ENCODE data around the gene ELOVL7. TPM values are rescaled to one million over a fixed set of nuclear protein-coding genes. Genes with fewer than 3 reads are reported as not detected.
"Not testable (repeated sequence)": the region's sequence is repeated elsewhere in the genome, so short reads cannot be mapped to it uniquely, and the experiment has no call there.

The ELOVL7 gene
- total and polyA plus RNA-seq, 10 of the 15 experiments (the other 5 are each of a cell fraction or from before 2014, with no cell fraction given): 0.26 to 1.2 (median 0.92) TPM

GRCh38 chr5:60820593-60821487, 23.2 kb downstream of the ELOVL7 start:
- Histone ChIP-seq H3K79me2 (ENCODE audit: control insufficient read depth, insufficient read depth, low read length) (no peaks in the 10 kb centered on the region), H3K4me2 (ENCODE audit: control insufficient read depth, insufficient read depth) (0 out of 2 replicates have a peak overlapping the region, but pooled peaks have one; percentile 17), H2AFZ (ENCODE audit: control insufficient read depth, low read depth, low read length) (no peak overlapping the region), H4K20me1 (ENCODE audit: control insufficient read depth, insufficient read depth) (no peaks in the 10 kb centered on the region), H3K9ac (ENCODE audit: control insufficient read depth, insufficient read depth, low read length) (no peak overlapping the region), H3K9me3 (replicated peaks; ENCODE audit: control insufficient read depth, insufficient read depth, low read length) (peaks cover 5% of the 10 kb centered on the region; the same call in 2 of the 3 replicates), H3K4me3 (no peak overlapping the region), H3K27ac (ENCODE audit: control insufficient read depth, insufficient read depth) (no peak overlapping the region), H3K27me3 (replicated peaks in 1 of 2; ENCODE audit: control insufficient read depth in 2 of 2, insufficient read depth in 2 of 2, low read length in 1 of 2) (no peaks in the 10 kb centered on the region), H3K4me1 (ENCODE audit: control insufficient read depth, insufficient read depth, low read length) (peaks cover 37% of the 10 kb centered on the region), H3K36me3 (ENCODE audit: control insufficient read depth in 2 of 2, insufficient read depth in 2 of 2, low read length in 1 of 2) (no peaks in the 10 kb centered on the region)
- intact Hi-C loops (cut with micrococcal nuclease; ENCODE audit: unreplicated experiment): loop anchor here (5.0 kb wide), 1 partner anchor 124 kb away; no protein-coding TSS in a partner anchor
- ATAC-seq (no peak), DNase-seq (ENCODE audit: low read depth, low spot score) (no peak), FAIRE-seq (no peak)
- ChIA-PET CTCF (interaction anchor here (1.4 kb wide), 1 partner anchor 10 kb away, joined by 3 read pairs; no protein-coding TSS in a partner anchor), SMC1A (ENCODE audit: uncharacterized antibody, unreplicated experiment) (no interaction called here), POLR2A (no interaction called here), RAD21 (ENCODE audit: unreplicated experiment) (no interaction called here)
- WGBS (ENCODE audit: insufficient coverage, insufficient replicate concordance, low lambda C conversion rate, missing lambda C conversion rate): 64% methylated on average over 9 of the region's 9 CpGs
- BruUV-seq (replicated peaks): no TSS peak
- in situ Hi-C loops (cut with MboI): no loop called here
- TF ChIP-seq SPI1 (IDR thresholded peaks at IDR 0.05; ENCODE audit: borderline replicate concordance, insufficient read depth, low read depth, low read length) (0 out of 2 replicates have a peak, but pooled peaks have one; percentile 8), ZNF207 (IDR thresholded peaks at IDR 0.05; ENCODE audit: borderline replicate concordance) (no peak)

DNA sequence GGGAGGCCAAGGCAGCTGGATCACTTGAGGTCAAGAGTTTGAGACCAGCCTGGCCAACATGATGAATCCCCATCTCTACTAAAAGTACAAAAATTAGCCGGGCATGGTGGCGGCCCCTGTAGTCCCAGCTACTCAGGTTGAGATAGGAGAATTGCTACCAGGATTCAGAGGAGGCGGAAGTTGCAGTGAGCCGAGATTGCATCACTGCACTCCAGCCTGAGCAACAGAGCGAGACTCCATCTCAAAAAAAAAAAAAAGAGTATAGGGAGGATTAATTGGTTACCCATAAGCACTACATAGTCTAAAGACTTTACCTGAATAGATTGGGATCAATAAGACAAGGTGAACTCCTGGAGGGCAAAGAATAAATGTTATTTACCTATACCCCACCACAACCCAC, 27.9 kb downstream of the ELOVL7 start:
- FAIRE-seq; SMC1A ChIA-PET (ENCODE audit: uncharacterized antibody, unreplicated experiment); H3K27me3 ChIP-seq (replicated peaks in 1 of 2; ENCODE audit: control insufficient read depth in 2 of 2, insufficient read depth in 2 of 2, low read length in 1 of 2); H3K4me3 ChIP-seq; H4K20me1 ChIP-seq (ENCODE audit: control insufficient read depth, insufficient read depth); H2AFZ ChIP-seq (ENCODE audit: control insufficient read depth, low read depth, low read length); H3K4me2 ChIP-seq (ENCODE audit: control insufficient read depth, insufficient read depth); H3K9me3 ChIP-seq (replicated peaks; ENCODE audit: control insufficient read depth, insufficient read depth, low read length); in situ Hi-C loops (cut with MboI); intact Hi-C loops (cut with micrococcal nuclease; ENCODE audit: unreplicated experiment); H3K27ac ChIP-seq (ENCODE audit: control insufficient read depth, insufficient read depth); H3K36me3 ChIP-seq (ENCODE audit: control insufficient read depth in 2 of 2, insufficient read depth in 2 of 2, low read length in 1 of 2); H3K79me2 ChIP-seq (ENCODE audit: control insufficient read depth, insufficient read depth, low read length); RAD21 ChIA-PET (ENCODE audit: unreplicated experiment); ATAC-seq; CTCF ChIA-PET; DNase-seq (ENCODE audit: low read depth, low spot score); H3K4me1 ChIP-seq (ENCODE audit: control insufficient read depth, insufficient read depth, low read length); POLR2A ChIA-PET; H3K9ac ChIP-seq (ENCODE audit: control insufficient read depth, insufficient read depth, low read length); BruUV-seq (replicated peaks): not testable (repeated sequence)
- 96% methylated on average over 5 of the region's 5 CpGs for WGBS (ENCODE audit: insufficient coverage, insufficient replicate concordance, low lambda C conversion rate, missing lambda C conversion rate)
